Measurements from ENCODE around the gene SPATA6.

DNA sequence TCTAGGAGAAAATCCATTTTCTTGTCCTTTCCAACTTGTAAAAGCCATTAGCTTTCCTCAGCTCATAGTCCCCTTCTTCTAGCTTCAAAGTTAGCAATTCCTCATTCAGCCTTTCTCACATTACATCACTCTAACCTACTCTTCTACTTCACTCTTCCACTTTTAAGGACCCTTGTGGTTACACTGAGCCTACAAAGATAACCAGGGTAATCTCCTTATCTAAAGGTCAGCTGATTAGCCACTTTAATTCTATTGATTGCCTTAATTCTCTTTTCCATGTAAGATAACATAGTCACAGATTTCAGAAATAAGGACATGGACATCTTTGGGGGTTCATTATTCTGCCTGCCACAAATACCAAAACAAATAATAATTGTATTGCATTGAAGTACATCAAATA lies 8.5 kb upstream of the SPATA6 start:
- TF ChIP-seq CTCF (IDR thresholded peaks at IDR 0.05) = no peak
- no peak for TF ChIP-seq TCF7L2 (IDR thresholded peaks at IDR 0.05; ENCODE audit: low read depth, low read length)

Measured in Panc1 (cell line).